Neuronal stem cell (in vitro differentiated cells): Measurements from ENCODE around the gene SP100.

ENCODE experiments used
- DNase-seq: peaks from one replicate; pipeline ENCODE4 v3.0.0-alpha.2; 2013; ENCODE audit warnings: low spot score
- H2AFZ ChIP-seq: one replicate; pipeline ENCODE4 v1.6.1; 2013; ENCODE audit warnings: mild to moderate bottlenecking, low read length, inconsistent platforms
- H2AK5ac ChIP-seq: 2 replicates; pipeline ENCODE4 v1.6.1; 2013; ENCODE audit warnings: low read depth, mild to moderate bottlenecking, inconsistent platforms, low read length, moderate library complexity, mixed read lengths
- H2BK120ac ChIP-seq: 2 replicates; pipeline ENCODE4 v1.6.1; 2013; ENCODE audit warnings: low read depth, mild to moderate bottlenecking, inconsistent platforms, low read length, moderate library complexity, mixed read lengths
- H2BK12ac ChIP-seq: one replicate; pipeline ENCODE4 v1.6.1; 2013; ENCODE audit warnings: low read length, inconsistent platforms
- H2BK15ac ChIP-seq: 2 replicates; pipeline ENCODE4 v1.6.1; 2013; ENCODE audit warnings: mild to moderate bottlenecking, low read length, inconsistent platforms, mixed read lengths
- H2BK5ac ChIP-seq: one replicate; pipeline ENCODE4 v1.6.1; 2013; ENCODE audit warnings: inconsistent platforms, mild to moderate bottlenecking, low read length, moderate library complexity
- H3K14ac ChIP-seq: one replicate; pipeline ENCODE4 v1.6.1; 2013; ENCODE audit warnings: low read length, inconsistent platforms
- H3K18ac ChIP-seq: 2 replicates; pipeline ENCODE4 v1.6.1; 2013; ENCODE audit warnings: low read length, inconsistent platforms
- H3K23ac ChIP-seq: 2 replicates; pipeline ENCODE4 v1.6.1; 2013; ENCODE audit warnings: low read depth, mild to moderate bottlenecking, mixed read lengths, low read length, inconsistent platforms; ENCODE audit not compliant: poor library complexity
- H3K27ac ChIP-seq: replicated peaks from 3 replicates; pipeline ENCODE4 v1.5.1; 2013; ENCODE audit warnings: low read length, inconsistent platforms
- H3K27me3 ChIP-seq, 3 experiments: 2 replicates each; pipeline ENCODE4 v1.6.1; 2013; ENCODE audit warnings: low read length in 3 of 3, mild to moderate bottlenecking in 2 of 3, inconsistent platforms in 1 of 3, low read depth in 1 of 3, mixed read lengths in 1 of 3, moderate library complexity in 1 of 3; ENCODE audit not compliant: control insufficient read depth in 3 of 3, insufficient read depth in 3 of 3
- H3K36me3 ChIP-seq, 2 donors: replicated peaks in 1 of 2; 2 replicates each; pipeline ENCODE4 v1.6.1; 2013; ENCODE audit warnings: low read length in 2 of 2; ENCODE audit not compliant: control insufficient read depth in 2 of 2, insufficient read depth in 2 of 2
- H3K4ac ChIP-seq: 2 replicates; pipeline ENCODE4 v1.6.1; 2013; ENCODE audit warnings: inconsistent platforms, mild to moderate bottlenecking, low read length, moderate library complexity
- H3K4me1 ChIP-seq, 2 donors: 1 replicate in 1 of 2; 2 replicates in 1 of 2; pipeline ENCODE4 v1.6.1; 2013; ENCODE audit warnings: low read length in 2 of 2, low read depth in 1 of 2; ENCODE audit not compliant: control insufficient read depth in 2 of 2, insufficient read depth in 1 of 2
- H3K4me2 ChIP-seq: one replicate; pipeline ENCODE4 v1.6.1; 2013; ENCODE audit warnings: mild to moderate bottlenecking, low read length, inconsistent platforms; ENCODE audit not compliant: insufficient read depth, poor library complexity, severe bottlenecking
- H3K4me3 ChIP-seq, 2 donors: 2 replicates each; pipeline ENCODE4 v1.5.1; 2013; ENCODE audit warnings: low read length in 2 of 2, mild to moderate bottlenecking in 2 of 2, inconsistent platforms in 1 of 2, moderate library complexity in 1 of 2
- H3K79me1 ChIP-seq: one replicate; pipeline ENCODE4 v1.6.1; 2013; ENCODE audit warnings: low read depth, mild to moderate bottlenecking, inconsistent platforms, low read length, moderate library complexity
- H3K9ac ChIP-seq: one replicate; pipeline ENCODE4 v1.6.1; 2013; ENCODE audit warnings: mild to moderate bottlenecking, low read depth, low read length, inconsistent platforms; ENCODE audit not compliant: poor library complexity
- H3K9me3 ChIP-seq, 2 donors: replicated peaks in 1 of 2; 2 replicates each; pipeline versions ENCODE3 to v1.6.1; 2013; ENCODE audit warnings: low read length in 2 of 2, mild to moderate bottlenecking in 2 of 2, inconsistent platforms in 1 of 2, low read depth in 1 of 2, mixed read lengths in 1 of 2, moderate library complexity in 1 of 2; ENCODE audit not compliant: control insufficient read depth in 2 of 2, insufficient read depth in 1 of 2
- H4K8ac ChIP-seq: one replicate; pipeline ENCODE4 v1.6.1; 2013; ENCODE audit warnings: low read depth, mild to moderate bottlenecking, inconsistent platforms, low read length, moderate library complexity
- H4K91ac ChIP-seq: one replicate; pipeline ENCODE4 v1.6.1; 2013; ENCODE audit warnings: low read length, low read depth, mild to moderate bottlenecking, inconsistent platforms; ENCODE audit not compliant: poor library complexity
- WGBS, 2 donors: extraction: QIAGEN DNeasy Blood & Tissue Kit; methylation state at CpG; one replicate each; pipeline ENCODE4 v1.1.7; 2013; ENCODE audit warnings: missing lambda C conversion rate in 2 of 2, mixed read lengths in 1 of 2; ENCODE audit not compliant: insufficient read length in 2 of 2, insufficient replicate concordance in 1 of 2; ENCODE audit errors: extremely low coverage in 2 of 2; 5-methylcytosine and 5-hydroxymethylcytosine counted together

SP100 gene

GRCh38 chr2:230542751-230543150 is 126.8 kb downstream of the SP100 start:
- H3K4ac ChIP-seq, result no peak overlapping the region
- no peak overlapping the region for H3K4me2 ChIP-seq
- no peak overlapping the region for H2AK5ac ChIP-seq
- H3K4me3 ChIP-seq, result no peak overlapping the region
- no peak overlapping the region for H3K27ac ChIP-seq
- no peak overlapping the region for H3K23ac ChIP-seq
- no peak overlapping the region for H2AFZ ChIP-seq
- no peaks in the 10 kb centered on the region for H3K9me3 ChIP-seq
- H4K8ac ChIP-seq, result no peak overlapping the region
- H3K79me1 ChIP-seq, result no peaks in the 10 kb centered on the region
- no peak overlapping the region for H4K91ac ChIP-seq
- H3K36me3 ChIP-seq, result no peaks in the 10 kb centered on the region
- H2BK15ac ChIP-seq, result no peak overlapping the region
- H2BK120ac ChIP-seq, result no peak overlapping the region
- no peak for DNase-seq
- H3K27me3 ChIP-seq, result no peaks in the 10 kb centered on the region
- WGBS, 2 donors, result no CpG with 5 or more reads among the region's 2 CpGs
- no peak overlapping the region for H3K14ac ChIP-seq
- H3K4me1 ChIP-seq, result no peaks in the 10 kb centered on the region
- H2BK12ac ChIP-seq, result no peak overlapping the region
- no peak overlapping the region for H3K18ac ChIP-seq
- no peak overlapping the region for H3K9ac ChIP-seq
- no peak overlapping the region for H2BK5ac ChIP-seq

- Histone ChIP-seq H3K14ac (no peak overlapping the region), H2BK12ac (no peak overlapping the region), H2BK15ac (no peak overlapping the region), H2BK5ac (no peak overlapping the region), H3K4me3 (no peak overlapping the region), H3K27me3 (no peaks in the 10 kb centered on the region), H3K36me3 (no peaks in the 10 kb centered on the region), H2BK120ac (no peak overlapping the region), H3K27ac (no peak overlapping the region), H3K9me3 (no peaks in the 10 kb centered on the region), H3K18ac (no peak overlapping the region), H3K79me1 (peaks cover 1% of the 10 kb centered on the region), H3K23ac (no peak overlapping the region), H2AFZ (no peak overlapping the region), H4K8ac (no peak overlapping the region), H4K91ac (no peak overlapping the region), H2AK5ac (no peak overlapping the region), H3K4me1 (no peaks in the 10 kb centered on the region), H3K9ac (no peak overlapping the region), H3K4ac (no peak overlapping the region), H3K4me2 (no peak overlapping the region)
- DNase-seq, result no peak
- no CpG with 5 or more reads among the region's 2 CpGs for WGBS, 2 donors
Measured at GRCh38 chr2:230552181-230552580, 136.2 kb downstream of the SP100 start.

GRCh38 chr2:230557065-230557464 is 141.1 kb downstream of the SP100 start:
- Histone ChIP-seq H3K36me3 (no peaks in the 10 kb centered on the region), H3K27ac (no peak overlapping the region), H3K4me3 (no peak overlapping the region), H2BK12ac (no peak overlapping the region), H3K27me3 (no peaks in the 10 kb centered on the region), H2BK5ac (no peak overlapping the region), H3K4me1 (no peaks in the 10 kb centered on the region), H4K8ac (no peak overlapping the region), H3K4me2 (no peak overlapping the region), H2BK120ac (no peak overlapping the region), H3K9me3 (no peaks in the 10 kb centered on the region), H3K4ac (no peak overlapping the region), H3K14ac (no peak overlapping the region), H2BK15ac (no peak overlapping the region), H3K9ac (no peak overlapping the region), H2AFZ (no peak overlapping the region), H4K91ac (no peak overlapping the region), H3K79me1 (peaks cover 1% of the 10 kb centered on the region), H3K23ac (no peak overlapping the region), H3K18ac (no peak overlapping the region), H2AK5ac (no peak overlapping the region)
- DNase-seq, result no peak
- WGBS, 2 donors, result no CpG with 5 or more reads among the region's 1 CpG

GRCh38 chr2:230564805-230565779 is 149.1 kb downstream of the SP100 start:
- no peaks in the 10 kb centered on the region for H3K9me3 ChIP-seq
- H3K4me2 ChIP-seq, result no peak overlapping the region
- no peak overlapping the region for H2BK5ac ChIP-seq
- H3K4me3 ChIP-seq, result no peak overlapping the region
- H2BK12ac ChIP-seq, result no peak overlapping the region
- DNase-seq, result no peak
- no peaks in the 10 kb centered on the region for H3K27me3 ChIP-seq
- H3K4ac ChIP-seq, result no peak overlapping the region
- H2AK5ac ChIP-seq, result no peak overlapping the region
- H3K14ac ChIP-seq, result no peak overlapping the region
- no peak overlapping the region for H3K27ac ChIP-seq
- no peaks in the 10 kb centered on the region for H3K36me3 ChIP-seq
- no peak overlapping the region for H2AFZ ChIP-seq
- H3K23ac ChIP-seq, result no peak overlapping the region
- H2BK15ac ChIP-seq, result no peak overlapping the region
- H2BK120ac ChIP-seq, result no peak overlapping the region
- WGBS, 2 donors, result no CpG with 5 or more reads among the region's 11 CpGs
- no peak overlapping the region for H4K91ac ChIP-seq
- no peak overlapping the region for H4K8ac ChIP-seq
- no peak overlapping the region for H3K18ac ChIP-seq
- H3K79me1 ChIP-seq, result no peaks in the 10 kb centered on the region
- no peak overlapping the region for H3K9ac ChIP-seq
- no peaks in the 10 kb centered on the region for H3K4me1 ChIP-seq
